Panc1 (cell line): Measurements from ENCODE around the gene MAPKAPK5. TPM values are rescaled to one million over a fixed set of nuclear protein-coding genes. Genes with fewer than 3 reads are reported as not detected.

Experiments used
- ATAC-seq: fragments of 200-7000 bp; cut with Tn5 transposase; 2 replicates; pipeline ENCODE4 v1.9.1; 2020; ENCODE audit warnings: mild to moderate bottlenecking, moderate library complexity
- BruUV-seq: library from RNA; stranded (reverse); fragments of 400-500 nt; replicated peaks from 2 replicates; lab custom pipeline; 2021; lab: Mats Ljungman, UMichigan
- CTCF ChIA-PET: fragments of 300-600 bp; sonication (Branson Sonifier 250); formaldehyde crosslinking; loops from one replicate; lab custom pipeline; 2022; ENCODE audit warnings: antibody characterized with exemption; lab: Charles Lee
- POLR2A ChIA-PET: fragments of 300-600 bp; sonication (Branson Sonifier 250); formaldehyde crosslinking; loops from one replicate; lab custom pipeline; 2022; ENCODE audit warnings: antibody characterized with exemption; lab: Charles Lee
- DNase-seq: peaks from one replicate; pipeline ENCODE4 v3.0.0-alpha.2; 2010; ENCODE audit warnings: low read depth, low spot score
- H3K27ac ChIP-seq: 2 replicates; pipeline ENCODE4 v1.5.1; 2011; ENCODE audit warnings: mild to moderate bottlenecking, low read length, inconsistent platforms
- H3K27me3 ChIP-seq: fragments of 200-500 bp; sonication (Bioruptor generic); 2 replicates; pipeline ENCODE4 v1.6.0; 2014; ENCODE audit warnings: low read length, inconsistent platforms; ENCODE audit not compliant: control insufficient read depth, insufficient read depth
- H3K36me3 ChIP-seq: fragments of 200-500 bp; sonication (Bioruptor generic); 2 replicates; pipeline ENCODE4 v1.5.1; 2014; ENCODE audit warnings: inconsistent platforms, mild to moderate bottlenecking, low read length, moderate library complexity; ENCODE audit not compliant: control insufficient read depth, insufficient read depth
- H3K4me1 ChIP-seq: 2 replicates; pipeline ENCODE4 v1.5.1; 2011; ENCODE audit warnings: inconsistent platforms, mild to moderate bottlenecking, low read length, moderate library complexity; ENCODE audit not compliant: control insufficient read depth, insufficient read depth
- H3K4me3 ChIP-seq, 2 experiments: 2 replicates each; pipeline ENCODE4 v1.5.1; 2011 to 2012; ENCODE audit warnings: low read depth in 2 of 2, low read length in 2 of 2, mild to moderate bottlenecking in 2 of 2, inconsistent platforms in 1 of 2, moderate library complexity in 1 of 2
- H3K9me3 ChIP-seq: fragments of 200-500 bp; sonication (Bioruptor generic); 2 replicates; pipeline ENCODE4 v1.5.1; 2014; ENCODE audit warnings: low read depth, mild to moderate bottlenecking, inconsistent platforms, low read length, moderate library complexity; ENCODE audit not compliant: control insufficient read depth, insufficient read depth
- POLR2AphosphoS5 ChIP-seq: IDR thresholded peaks from 2 replicates; pipeline ENCODE4 v1.6.1; 2012; ENCODE audit warnings: mild to moderate bottlenecking, low read depth, low read length, moderate library complexity
- REST ChIP-seq, 2 experiments: IDR thresholded peaks; 2 replicates each; pipeline ENCODE4 v1.6.1; 2011 to 2012; ENCODE audit warnings: low read depth in 2 of 2, control low read depth in 1 of 2, low read length in 1 of 2, mild to moderate bottlenecking in 1 of 2, moderate library complexity in 1 of 2; ENCODE audit not compliant: insufficient read depth in 1 of 2
- SIN3A ChIP-seq: IDR thresholded peaks from 2 replicates; pipeline ENCODE4 v1.6.1; 2012; ENCODE audit warnings: low read depth, mild to moderate bottlenecking, low read length, moderate library complexity, borderline replicate concordance; ENCODE audit not compliant: insufficient read depth
- TCF7L2 ChIP-seq: IDR thresholded peaks from 2 replicates; pipeline ENCODE4 v1.6.1; 2011; ENCODE audit warnings: mild to moderate bottlenecking, low read depth, low read length, inconsistent platforms
- in situ Hi-C: cut with HindIII; loops from 2 replicates; pipeline ENCODE4 v1.10.0; 2016; ENCODE audit warnings: low sequenced_read_pairs, low pct_unique_long_range_greater_than_20kb
- intact Hi-C: fragments of 100-400 bp; cut with micrococcal nuclease; formaldehyde crosslinking; loops from one replicate; pipeline ENCODE4 v1.10.0; 2022; ENCODE audit not compliant: unreplicated experiment
- total RNA-seq: library from RNA; stranded (reverse); gene quantifications from one replicate; pipeline ENCODE4 v1.2.1, GENCODE V29; 2021; ENCODE audit not compliant: unreplicated experiment
- TF ChIP-seq, protein P1 (sequence below): fragments of 450-650 bp; IDR thresholded peaks from 2 replicates; pipeline ENCODE4 v1.5.1; 2017; ENCODE audit warnings: mild to moderate bottlenecking

MAPKAPK5 gene
- total RNA-seq, 1 experiment from 2014 or later: 49.7 TPM

- Histone ChIP-seq H3K36me3 (peaks cover 19% of the 10 kb centered on the region), H3K9me3 (no peaks in the 10 kb centered on the region), H3K4me1 (no peaks in the 10 kb centered on the region), H3K27ac (no peak overlapping the region), H3K27me3 (no peaks in the 10 kb centered on the region), H3K4me3 (no peak overlapping the region)
- ATAC-seq: no peak
- TF ChIP-seq POLR2AphosphoS5: no peak
- TF ChIP-seq, protein P1, sequence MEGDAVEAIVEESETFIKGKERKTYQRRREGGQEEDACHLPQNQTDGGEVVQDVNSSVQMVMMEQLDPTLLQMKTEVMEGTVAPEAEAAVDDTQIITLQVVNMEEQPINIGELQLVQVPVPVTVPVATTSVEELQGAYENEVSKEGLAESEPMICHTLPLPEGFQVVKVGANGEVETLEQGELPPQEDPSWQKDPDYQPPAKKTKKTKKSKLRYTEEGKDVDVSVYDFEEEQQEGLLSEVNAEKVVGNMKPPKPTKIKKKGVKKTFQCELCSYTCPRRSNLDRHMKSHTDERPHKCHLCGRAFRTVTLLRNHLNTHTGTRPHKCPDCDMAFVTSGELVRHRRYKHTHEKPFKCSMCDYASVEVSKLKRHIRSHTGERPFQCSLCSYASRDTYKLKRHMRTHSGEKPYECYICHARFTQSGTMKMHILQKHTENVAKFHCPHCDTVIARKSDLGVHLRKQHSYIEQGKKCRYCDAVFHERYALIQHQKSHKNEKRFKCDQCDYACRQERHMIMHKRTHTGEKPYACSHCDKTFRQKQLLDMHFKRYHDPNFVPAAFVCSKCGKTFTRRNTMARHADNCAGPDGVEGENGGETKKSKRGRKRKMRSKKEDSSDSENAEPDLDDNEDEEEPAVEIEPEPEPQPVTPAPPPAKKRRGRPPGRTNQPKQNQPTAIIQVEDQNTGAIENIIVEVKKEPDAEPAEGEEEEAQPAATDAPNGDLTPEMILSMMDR: no peak
- TF ChIP-seq REST (IDR thresholded peaks at IDR 0.05; ENCODE audit: insufficient read depth in 1 of 2, low read depth in 2 of 2, low read length in 1 of 2): no peak
- TF ChIP-seq SIN3A: no peak
- no peak for TF ChIP-seq TCF7L2
- BruUV-seq: no TSS peak
- ChIA-PET CTCF (no interaction called here), POLR2A (no interaction called here)
- intact Hi-C loops: no loop called here
- in situ Hi-C loops: no loop called here
- no peak for DNase-seq
Observed at GRCh38 chr12:111867531-111867930, 25.5 kb downstream of the MAPKAPK5 start.

DNA sequence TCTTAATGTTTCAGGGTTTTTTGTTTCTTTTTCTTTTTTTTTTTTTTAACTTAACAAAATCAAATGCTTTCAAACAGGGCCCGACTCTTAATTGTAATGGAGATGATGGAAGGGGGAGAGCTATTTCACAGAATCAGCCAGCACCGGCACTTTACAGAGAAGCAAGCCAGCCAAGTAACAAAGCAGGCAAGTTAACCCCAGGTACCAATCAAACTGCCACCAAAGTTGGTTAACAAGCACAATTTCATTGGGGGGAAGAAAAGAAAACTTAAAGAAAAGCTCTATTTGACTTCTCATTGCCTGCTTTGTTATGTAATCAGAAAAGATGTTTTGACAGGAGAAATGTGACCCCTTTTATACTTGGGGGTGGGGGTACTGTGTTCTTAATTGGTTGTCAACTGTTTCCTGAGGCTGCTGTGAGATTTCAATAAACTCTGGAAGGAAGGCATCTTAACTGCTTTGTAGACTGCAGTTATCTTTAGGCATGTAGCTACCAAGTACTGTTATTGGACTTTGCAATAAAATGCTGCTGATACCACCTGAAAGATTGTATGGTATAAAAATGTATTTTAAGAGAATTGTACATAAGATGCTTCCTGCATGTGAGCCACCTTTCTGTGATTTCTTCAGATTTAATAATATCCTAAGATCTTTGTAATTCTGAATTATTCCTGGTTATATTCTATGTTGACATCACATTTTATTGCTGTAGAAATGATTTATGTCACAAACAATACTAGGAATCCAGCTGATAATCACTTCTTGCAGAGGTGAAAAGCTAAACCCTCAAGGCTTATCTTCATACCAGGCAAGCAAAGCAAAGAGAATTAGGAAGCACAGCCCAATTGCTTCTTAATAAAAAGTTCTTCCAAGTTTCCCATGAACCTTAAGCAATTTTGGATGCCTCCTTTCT lies 26.9 kb downstream of the MAPKAPK5 start:
- in situ Hi-C loops (no loop called here), intact Hi-C loops (no loop called here)
- TF ChIP-seq TCF7L2 (no peak), POLR2AphosphoS5 (no peak), SIN3A (no peak), REST (IDR thresholded peaks at IDR 0.05; ENCODE audit: insufficient read depth in 1 of 2, low read depth in 2 of 2, low read length in 1 of 2) (no peak)
- TF ChIP-seq, protein P1: no peak
- DNase-seq (no peak), ATAC-seq (no peak)
- H3K27me3 ChIP-seq: no peaks in the 10 kb centered on the region
- no TSS peak for BruUV-seq
- no peaks in the 10 kb centered on the region for H3K4me1 ChIP-seq
- no peak overlapping the region for H3K4me3 ChIP-seq
- H3K9me3 ChIP-seq: no peaks in the 10 kb centered on the region
- H3K27ac ChIP-seq: no peak overlapping the region
- H3K36me3 ChIP-seq: peaks cover 23% of the 10 kb centered on the region
- POLR2A ChIA-PET: no interaction called here
- CTCF ChIA-PET: interaction anchor here (0.6 kb wide), 1 partner anchor 76 kb away, joined by 6 read pairs; no protein-coding TSS in a partner anchor
